Measurements from ENCODE around the gene IPO11.
"Not testable (repeated sequence)": the region's sequence is repeated elsewhere in the genome, so short reads cannot be mapped to it uniquely, and the experiment has no call there.

Gene IPO11

GRCh38 chr5:62514510-62515119 lies 102.1 kb downstream of the IPO11 start:
- Mint-ChIP-seq H3K9me3 (no peaks in the 10 kb centered on the region), H3K27ac (no peak overlapping the region), H3K36me3 (ENCODE audit: low read depth) (peaks cover 55% of the 10 kb centered on the region), H3K27me3 (no peaks in the 10 kb centered on the region), H3K4me1 (ENCODE audit: low read depth) (no peaks in the 10 kb centered on the region), H3K4me3 (no peak overlapping the region)
- DNase-seq: no peak

GRCh38 chr5:62520812-62521211 lies 108.2 kb downstream of the IPO11 start:
- H3K27me3 Mint-ChIP-seq; DNase-seq; H3K27ac Mint-ChIP-seq; H3K9me3 Mint-ChIP-seq; H3K4me1 Mint-ChIP-seq (ENCODE audit: low read depth); H3K4me3 Mint-ChIP-seq: not testable (repeated sequence)
- H3K36me3 Mint-ChIP-seq (ENCODE audit: low read depth): peaks cover 83% of the 10 kb centered on the region

- H3K27me3 Mint-ChIP-seq: no peaks in the 10 kb centered on the region
- no peak overlapping the region for H3K27ac Mint-ChIP-seq
- no peak overlapping the region for H3K4me3 Mint-ChIP-seq
- peaks cover 83% of the 10 kb centered on the region for H3K36me3 Mint-ChIP-seq (ENCODE audit: low read depth)
- H3K4me1 Mint-ChIP-seq (ENCODE audit: low read depth): peaks cover 4% of the 10 kb centered on the region
- H3K9me3 Mint-ChIP-seq: no peaks in the 10 kb centered on the region
- DNase-seq: no peak
These were observed 108.8 kb downstream of the IPO11 start for GRCh38 chr5:62521319-62521718.

- DNase-seq: no peak
- H3K4me1 Mint-ChIP-seq (ENCODE audit: low read depth): peaks cover 4% of the 10 kb centered on the region
- peaks cover 79% of the 10 kb centered on the region for H3K36me3 Mint-ChIP-seq (ENCODE audit: low read depth)
- H3K27ac Mint-ChIP-seq: peak overlapping the region; percentile 48
- H3K4me3 Mint-ChIP-seq: no peak overlapping the region
- no peaks in the 10 kb centered on the region for H3K9me3 Mint-ChIP-seq
- no peaks in the 10 kb centered on the region for H3K27me3 Mint-ChIP-seq
These were observed 110.2 kb downstream of the IPO11 start for GRCh38 chr5:62522811-62523210.

GRCh38 chr5:62533597-62533996 lies 121.0 kb downstream of the IPO11 start:
- Mint-ChIP-seq H3K27ac (no peak overlapping the region), H3K27me3 (no peaks in the 10 kb centered on the region), H3K9me3 (peaks cover 3% of the 10 kb centered on the region), H3K4me1 (ENCODE audit: low read depth) (peaks cover 7% of the 10 kb centered on the region), H3K36me3 (ENCODE audit: low read depth) (peaks cover 52% of the 10 kb centered on the region), H3K4me3 (no peak overlapping the region)
- no peak for DNase-seq

GRCh38 chr5:62534461-62535236 lies 122.1 kb downstream of the IPO11 start:
- Mint-ChIP-seq H3K36me3 (ENCODE audit: low read depth) (peaks cover 59% of the 10 kb centered on the region), H3K27me3 (no peaks in the 10 kb centered on the region), H3K9me3 (peaks cover 3% of the 10 kb centered on the region), H3K4me1 (ENCODE audit: low read depth) (peaks cover 14% of the 10 kb centered on the region), H3K27ac (no peak overlapping the region), H3K4me3 (no peak overlapping the region)
- DNase-seq: no peak

- Mint-ChIP-seq H3K27ac (no peak overlapping the region), H3K9me3 (peaks cover 3% of the 10 kb centered on the region), H3K36me3 (ENCODE audit: low read depth) (peaks cover 54% of the 10 kb centered on the region), H3K4me3 (no peak overlapping the region), H3K4me1 (ENCODE audit: low read depth) (peaks cover 17% of the 10 kb centered on the region), H3K27me3 (no peaks in the 10 kb centered on the region)
- no peak for DNase-seq
These were observed 123.7 kb downstream of the IPO11 start for GRCh38 chr5:62536232-62536631.

- Mint-ChIP-seq H3K36me3 (ENCODE audit: low read depth) (peaks cover 51% of the 10 kb centered on the region), H3K27ac (no peak overlapping the region), H3K4me1 (ENCODE audit: low read depth) (peaks cover 17% of the 10 kb centered on the region), H3K27me3 (no peaks in the 10 kb centered on the region), H3K9me3 (peaks cover 3% of the 10 kb centered on the region), H3K4me3 (no peak overlapping the region)
- no peak for DNase-seq
These were observed 124.2 kb downstream of the IPO11 start for GRCh38 chr5:62536783-62537182.

GRCh38 chr5:62538017-62538942 lies 125.7 kb downstream of the IPO11 start:
- Mint-ChIP-seq H3K27ac (peak overlapping the region; percentile 89), H3K9me3 (peaks cover 3% of the 10 kb centered on the region), H3K4me1 (ENCODE audit: low read depth) (peaks cover 17% of the 10 kb centered on the region), H3K36me3 (ENCODE audit: low read depth) (peaks cover 51% of the 10 kb centered on the region), H3K27me3 (no peaks in the 10 kb centered on the region), H3K4me3 (no peak overlapping the region)
- no peak for DNase-seq

GRCh38 chr5:62542720-62543119 lies 130.2 kb downstream of the IPO11 start:
- Mint-ChIP-seq H3K9me3 (peaks cover 8% of the 10 kb centered on the region), H3K27me3 (no peaks in the 10 kb centered on the region), H3K27ac (no peak overlapping the region), H3K4me3 (no peak overlapping the region), H3K4me1 (ENCODE audit: low read depth) (peaks cover 17% of the 10 kb centered on the region), H3K36me3 (ENCODE audit: low read depth) (peaks cover 71% of the 10 kb centered on the region)
- no peak for DNase-seq

GRCh38 chr5:62547945-62548630 lies 135.5 kb downstream of the IPO11 start:
- H3K36me3 Mint-ChIP-seq (ENCODE audit: low read depth): peaks cover 64% of the 10 kb centered on the region
- DNase-seq: no peak
- no peak overlapping the region for H3K4me3 Mint-ChIP-seq
- no peaks in the 10 kb centered on the region for H3K4me1 Mint-ChIP-seq (ENCODE audit: low read depth)
- H3K27ac Mint-ChIP-seq: no peak overlapping the region
- peaks cover 5% of the 10 kb centered on the region for H3K9me3 Mint-ChIP-seq
- H3K27me3 Mint-ChIP-seq: no peaks in the 10 kb centered on the region

GRCh38 chr5:62550103-62550502 lies 137.5 kb downstream of the IPO11 start:
- H3K9me3 Mint-ChIP-seq: no peaks in the 10 kb centered on the region
- H3K4me3 Mint-ChIP-seq: no peak overlapping the region
- H3K27me3 Mint-ChIP-seq: no peaks in the 10 kb centered on the region
- H3K36me3 Mint-ChIP-seq (ENCODE audit: low read depth): peaks cover 60% of the 10 kb centered on the region
- H3K4me1 Mint-ChIP-seq (ENCODE audit: low read depth): no peaks in the 10 kb centered on the region
- no peak overlapping the region for H3K27ac Mint-ChIP-seq
- DNase-seq: no peak

- no peaks in the 10 kb centered on the region for H3K4me1 Mint-ChIP-seq (ENCODE audit: low read depth)
- H3K36me3 Mint-ChIP-seq (ENCODE audit: low read depth): peaks cover 66% of the 10 kb centered on the region
- H3K4me3 Mint-ChIP-seq: no peak overlapping the region
- no peak overlapping the region for H3K27ac Mint-ChIP-seq
- no peaks in the 10 kb centered on the region for H3K9me3 Mint-ChIP-seq
- no peak for DNase-seq
- no peaks in the 10 kb centered on the region for H3K27me3 Mint-ChIP-seq
These were observed 143.4 kb downstream of the IPO11 start for GRCh38 chr5:62555930-62556329.

- Mint-ChIP-seq H3K27ac (no peak overlapping the region), H3K4me1 (ENCODE audit: low read depth) (no peaks in the 10 kb centered on the region), H3K9me3 (no peaks in the 10 kb centered on the region), H3K27me3 (no peaks in the 10 kb centered on the region), H3K4me3 (no peak overlapping the region), H3K36me3 (ENCODE audit: low read depth) (peaks cover 70% of the 10 kb centered on the region)
- no peak for DNase-seq
These were observed 146.4 kb downstream of the IPO11 start for GRCh38 chr5:62558941-62559340.
